HT-29 (cell line): ENCODE data around the gene THYN1. TPM values are rescaled to one million over a fixed set of nuclear protein-coding genes. Genes with fewer than 3 reads are reported as not detected.
"Not testable (repeated sequence)": the region's sequence is repeated elsewhere in the genome, so short reads cannot be mapped to it uniquely, and the experiment has no call there.

Experiments
- DNase-seq: peaks from one replicate; pipeline ENCODE4 v3.0.0-alpha.2; 2015; ENCODE audit warnings: low spot score
- total RNA-seq: library from RNA; depleted of rRNA; stranded (reverse); fragments of >200 nt; shearing (Covaris generic); gene quantifications from 2 replicates; pipeline ENCODE4 v1.2.3, GENCODE V29; 2014; rRNA removed

THYN1 gene
- 45.5 and 47.8 TPM in 2 replicates for total RNA-seq

DNA sequence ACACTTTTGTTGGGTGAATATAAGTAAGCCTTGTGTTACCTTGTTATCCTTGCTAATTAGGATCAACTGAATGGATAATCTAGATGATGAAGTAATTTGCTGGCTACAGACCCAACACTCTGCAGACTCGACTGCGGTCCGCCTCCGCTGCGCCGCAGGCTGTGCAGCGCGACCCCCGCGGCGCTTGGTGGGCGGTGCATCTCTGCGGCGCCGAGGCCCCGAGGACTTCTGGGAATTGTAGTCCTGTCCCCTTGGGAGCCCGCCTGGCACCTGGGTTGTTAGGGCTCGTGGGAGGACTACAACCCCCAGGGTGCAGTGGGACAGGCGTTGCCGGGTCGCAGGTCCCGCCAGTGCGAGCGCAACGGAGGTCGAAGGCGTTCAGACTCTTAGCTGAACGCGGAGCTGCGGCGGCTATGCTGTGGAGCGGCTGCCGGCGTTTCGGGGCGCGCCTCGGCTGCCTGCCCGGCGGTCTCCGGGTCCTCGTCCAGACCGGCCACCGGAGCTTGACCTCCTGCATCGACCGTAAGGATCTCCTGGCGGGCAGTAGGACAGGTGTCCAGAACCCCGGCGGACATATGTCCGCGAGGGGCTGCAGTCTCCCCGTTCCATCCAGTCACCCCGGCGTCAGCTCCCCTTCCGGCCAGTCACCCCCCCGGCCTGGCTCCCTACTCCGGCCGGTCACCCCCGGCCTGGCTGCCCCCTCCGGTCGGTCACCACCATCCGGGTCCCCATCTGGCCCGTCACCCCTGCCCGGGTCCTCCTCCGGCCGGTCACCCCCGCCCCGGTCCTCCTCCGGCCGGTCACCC is at the start of gene THYN1, which contains the start of gene ACAD8:
Gene THYN1, minus strand, starts transcription at position 165 of the 806 bp plus-strand sequence. CDS start 470 bp downstream, outside the sequence.
Gene ACAD8, plus strand, starts transcription at position 381 of the 806 bp plus-strand sequence. Its CDS starts 33 bp downstream, at position 414.
- peak; percentile 97 for DNase-seq

DNA sequence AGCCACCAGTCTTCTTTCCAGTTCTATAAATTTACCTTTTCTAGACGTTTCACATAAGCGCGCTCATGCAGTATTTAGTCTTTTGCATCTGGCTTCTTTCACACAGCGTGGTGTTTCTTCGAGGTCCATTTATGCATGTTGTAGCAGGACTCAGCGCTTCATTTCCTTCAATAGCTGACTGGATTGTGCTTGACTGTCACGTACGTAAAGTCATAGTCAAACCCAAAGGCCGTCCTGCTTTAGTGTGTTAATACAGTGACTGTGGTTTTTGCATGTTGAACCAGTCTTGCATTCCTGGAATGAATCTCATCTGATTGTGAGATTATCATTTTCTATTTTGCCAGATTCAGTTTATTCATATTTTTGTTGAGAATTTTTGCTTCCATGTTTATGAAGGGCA is 41.5 kb upstream of the THYN1 start:
- DNase-seq = no peak

- no peak for DNase-seq
Measured at GRCh38 chr11:134293119-134294113, 40.3 kb upstream of the THYN1 start.

- DNase-seq = no peak
Measured at GRCh38 chr11:134292661-134293060, 39.5 kb upstream of the THYN1 start.

- no peak for DNase-seq
Measured at GRCh38 chr11:134291196-134291595, 38.0 kb upstream of the THYN1 start.

DNA sequence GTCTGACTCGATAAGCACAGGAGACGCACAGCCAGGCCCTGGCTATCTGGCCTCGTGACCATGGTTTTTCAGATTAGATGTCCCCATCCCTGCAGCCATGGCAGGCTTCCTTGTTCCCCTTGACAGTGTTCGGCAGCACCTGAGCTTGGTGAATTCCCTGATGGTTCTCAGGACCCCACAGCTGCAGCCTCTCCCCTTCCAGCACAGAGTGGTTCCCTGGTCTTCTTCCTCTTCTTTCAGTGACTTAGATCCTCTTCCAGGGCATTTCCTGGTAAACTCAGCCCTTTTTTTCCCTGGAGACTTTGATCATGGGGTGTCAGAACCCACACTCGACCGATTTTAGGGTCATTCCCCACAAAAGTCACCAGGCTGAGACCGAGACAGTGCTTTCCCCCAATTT is 37.5 kb upstream of the THYN1 start:
- no peak for DNase-seq

DNA sequence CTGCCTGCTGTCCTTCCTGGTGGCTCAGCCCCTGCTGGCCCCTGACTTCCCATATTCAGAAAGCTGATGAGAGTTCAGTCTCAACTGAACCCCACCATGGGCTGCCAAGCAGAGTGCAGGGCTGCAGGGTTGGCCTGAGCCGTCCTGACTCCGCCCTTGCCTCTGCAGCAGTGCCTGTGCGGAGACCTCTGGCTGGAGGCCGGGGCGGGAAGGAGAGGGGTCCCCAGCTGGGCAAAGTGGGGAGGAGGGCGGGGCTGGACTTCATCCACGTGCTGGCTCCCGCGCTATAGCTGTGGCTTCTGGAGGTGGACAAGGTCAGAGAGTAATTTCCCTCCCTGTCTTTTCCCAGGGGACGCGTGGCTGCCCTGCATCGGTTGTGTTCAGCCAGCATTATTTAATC is 36.6 kb upstream of the THYN1 start:
- no peak for DNase-seq

GRCh38 chr11:134289167-134289566 is 36.0 kb upstream of the THYN1 start:
- no peak for DNase-seq

DNA sequence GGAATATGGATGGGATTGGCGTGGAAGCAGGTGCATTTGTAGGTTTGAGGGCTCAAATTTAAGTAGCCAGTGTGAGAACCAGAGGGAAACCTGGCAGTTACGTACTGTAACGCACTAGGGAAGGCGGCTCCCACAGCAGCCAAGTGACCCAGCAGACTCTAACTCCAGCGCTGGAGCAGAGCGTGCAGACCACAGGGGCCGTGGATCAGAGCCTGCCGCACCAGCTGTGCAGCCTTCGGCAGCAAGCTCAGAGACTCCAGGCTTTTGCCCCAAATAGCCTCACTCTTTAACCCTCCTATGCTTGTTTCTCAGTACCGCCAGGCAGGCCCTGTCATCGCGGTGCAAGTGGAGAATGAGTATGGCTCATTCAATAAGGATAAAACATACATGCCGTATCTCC is 35.3 kb upstream of the THYN1 start:
- DNase-seq = no peak

DNA sequence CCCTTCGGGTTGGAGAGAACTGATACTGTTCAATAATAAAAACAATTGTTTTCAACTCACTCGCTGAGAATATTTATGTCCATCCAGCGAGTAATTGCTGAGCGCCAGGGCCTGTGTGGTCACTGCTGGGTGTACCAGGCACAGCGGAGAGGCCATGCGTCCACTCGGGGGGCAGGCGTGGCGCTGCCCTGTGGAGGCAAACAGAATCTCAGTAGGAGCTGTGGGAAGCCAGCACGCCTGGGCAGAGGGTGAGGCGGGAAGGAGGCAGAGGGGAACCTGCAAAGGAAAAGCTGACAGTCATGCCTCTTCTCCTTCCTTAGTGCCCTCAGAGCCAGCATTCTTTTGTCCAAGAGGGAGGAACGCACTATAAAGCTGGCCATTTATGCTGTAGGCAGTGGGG is 34.4 kb upstream of the THYN1 start:
- DNase-seq = no peak

- DNase-seq = not testable (repeated sequence)
Measured at GRCh38 chr11:134284349-134284748, 31.2 kb upstream of the THYN1 start.

DNA sequence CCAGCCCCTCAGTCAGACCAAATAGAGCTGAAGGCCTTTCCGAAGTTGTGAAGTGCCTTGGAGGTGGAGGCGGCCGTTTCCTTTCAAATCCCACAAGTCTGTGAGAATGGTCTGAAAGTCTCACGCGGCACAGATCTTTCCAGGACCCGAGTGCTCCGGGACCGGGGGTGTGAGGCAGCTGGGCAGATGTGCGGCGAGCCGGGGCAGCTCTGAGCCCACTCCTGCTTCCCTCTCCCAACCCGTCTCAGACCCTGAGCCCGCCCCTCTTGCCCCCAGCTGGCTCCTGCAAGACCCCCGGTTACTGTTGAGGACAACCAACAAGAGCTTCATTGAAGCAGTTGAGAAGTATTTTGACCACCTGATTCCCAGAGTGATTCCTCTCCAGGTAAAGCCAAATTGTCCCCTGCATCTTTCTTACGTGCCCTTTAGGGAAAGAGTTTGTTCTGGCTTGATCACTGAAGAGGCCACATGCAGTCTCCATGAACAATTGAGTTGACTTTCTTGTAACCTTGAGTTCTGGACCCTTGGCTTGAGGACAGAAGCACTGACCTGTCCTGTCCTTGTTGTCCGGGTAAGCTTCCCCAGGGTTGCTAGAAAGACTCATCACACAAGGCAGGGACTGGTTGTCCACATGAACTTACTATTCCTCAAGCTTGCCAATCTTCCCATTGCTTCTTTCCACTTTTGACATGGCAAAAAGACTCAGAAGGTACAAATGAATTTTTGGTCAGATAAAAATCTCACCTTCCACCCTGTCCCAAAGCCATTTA is 30.5 kb upstream of the THYN1 start:
- no peak for DNase-seq

- no peak for DNase-seq
Measured at GRCh38 chr11:134282121-134283045, 29.2 kb upstream of the THYN1 start.

GRCh38 chr11:134281635-134282034 is 28.5 kb upstream of the THYN1 start:
- not testable (repeated sequence) for DNase-seq

GRCh38 chr11:134278356-134278755 is 25.2 kb upstream of the THYN1 start:
- DNase-seq = no peak

DNA sequence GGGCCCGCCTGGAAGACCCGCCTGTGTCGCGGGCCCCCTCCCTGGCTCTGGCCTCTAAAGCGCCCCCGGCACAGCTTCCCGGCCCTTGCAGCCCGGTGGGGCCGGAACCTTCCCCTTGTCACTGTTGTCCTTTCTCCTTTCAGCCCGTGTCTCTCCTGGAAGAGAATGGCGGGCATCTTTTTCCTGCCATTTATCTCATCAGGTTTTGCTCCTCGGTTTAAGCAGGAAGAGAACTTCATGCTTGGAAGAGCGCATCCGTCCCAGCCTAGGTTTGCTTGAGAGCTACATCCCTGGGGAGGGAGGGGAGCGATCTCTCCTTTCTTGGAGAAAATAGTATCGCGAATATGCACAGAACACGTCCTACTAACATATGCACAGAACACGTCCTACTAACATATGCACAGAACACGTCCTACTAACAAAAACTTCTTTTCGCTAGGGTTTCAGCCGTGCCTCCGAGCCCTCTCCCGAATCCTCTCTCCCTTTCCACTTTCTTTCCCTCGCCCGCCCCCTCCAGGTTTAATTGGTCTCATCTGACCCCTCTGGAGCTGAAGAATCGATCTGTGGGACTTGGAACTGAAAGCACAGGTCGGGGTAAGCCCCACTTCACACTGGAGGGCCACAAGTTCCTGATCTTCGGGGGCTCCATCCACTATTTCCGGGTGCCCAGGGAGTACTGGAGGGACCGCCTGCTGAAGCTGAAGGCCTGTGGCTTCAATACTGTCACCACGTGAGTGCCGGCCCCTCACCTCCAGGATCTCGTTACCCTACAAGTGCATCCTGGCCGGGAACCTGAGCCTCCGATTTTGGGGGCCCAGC is 24.2 kb upstream of the THYN1 start:
- DNase-seq = no peak

GRCh38 chr11:134276396-134277182 is 23.4 kb upstream of the THYN1 start:
- no peak for DNase-seq

DNA sequence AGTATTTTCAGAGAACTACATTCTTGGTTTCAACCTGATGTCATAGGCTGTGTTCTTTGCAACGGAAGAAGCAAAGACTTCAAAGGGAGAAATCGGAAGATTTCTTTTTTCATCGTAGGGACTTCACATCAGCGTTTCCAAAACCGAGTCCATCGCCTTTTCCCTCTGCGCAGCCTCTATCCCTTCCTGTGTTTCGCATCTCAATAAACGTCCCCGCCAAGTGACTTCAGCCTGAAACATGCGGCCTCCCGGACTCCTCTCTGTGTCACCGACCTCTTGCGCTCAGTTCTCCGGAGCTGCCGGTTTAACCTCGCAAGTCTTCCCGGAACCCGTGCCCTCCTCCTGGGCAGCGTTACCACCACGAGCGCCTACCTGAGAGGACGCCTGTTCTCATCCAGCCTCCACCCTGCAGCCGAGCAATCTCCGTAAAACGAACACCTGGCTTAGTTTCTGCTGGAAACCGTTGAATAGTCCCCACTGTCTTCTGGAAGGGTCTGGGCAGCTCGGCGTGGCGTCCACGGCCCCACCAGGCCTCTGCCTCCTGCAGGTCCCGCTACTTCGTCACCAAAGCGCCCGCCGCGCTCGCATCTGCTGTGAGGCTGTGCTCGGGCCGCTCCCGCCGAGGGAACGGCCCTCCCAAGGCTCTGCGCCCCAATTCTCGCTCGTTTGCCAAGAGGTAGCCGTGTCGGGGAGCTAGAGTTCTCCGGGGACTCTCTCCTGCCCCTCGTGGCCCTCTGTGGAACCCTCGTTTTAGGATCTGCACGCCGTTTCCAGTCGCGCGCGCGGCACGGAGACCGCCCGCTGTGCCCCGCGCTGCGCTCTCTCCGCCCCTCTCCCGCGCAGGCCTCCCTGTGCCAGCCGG is 22.6 kb upstream of the THYN1 start, which contains the start of gene GLB1L3:
Gene GLB1L3, plus strand, starts transcription at position 846 of the 862 bp plus-strand sequence. CDS start 362 bp downstream, outside the sequence.
- no peak for DNase-seq
